ENCODE measurements around the gene SLIT3.

SLIT3 gene

DNA sequence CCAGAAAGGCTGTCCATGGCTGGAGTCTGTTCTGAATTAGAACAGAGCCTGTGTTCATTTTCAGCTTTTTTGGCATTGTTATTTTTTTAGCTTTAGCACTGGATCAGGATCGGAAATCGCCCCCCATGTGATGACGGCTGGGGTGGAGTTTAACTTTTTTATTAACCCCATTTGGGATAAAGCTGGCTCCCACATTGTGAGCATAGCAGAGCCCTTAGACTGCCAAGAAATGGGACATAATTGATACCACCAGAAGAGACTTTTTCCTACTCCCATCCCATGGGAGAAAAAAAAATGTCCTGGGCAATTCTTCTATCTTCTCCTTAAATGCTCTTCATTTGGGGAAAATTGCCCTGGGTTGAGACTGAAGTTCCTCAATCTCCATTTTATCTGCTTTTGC is 52.4 kb downstream of the SLIT3 start:
- Histone ChIP-seq H3K27ac (ENCODE audit: low read length) (no peak overlapping the region), H3K4me3 (ENCODE audit: low read length in 2 of 2) (no peak overlapping the region), H3K9me3 (ENCODE audit: control insufficient read depth in 2 of 2, low read length in 2 of 2) (no peaks in the 10 kb centered on the region), H3K9ac (ENCODE audit: low read length in 2 of 2) (no peak overlapping the region), H3K27me3 (ENCODE audit: control insufficient read depth in 1 of 2, insufficient read depth in 2 of 2, low read length in 2 of 2) (no peaks in the 10 kb centered on the region), H3K4me1 (ENCODE audit: control insufficient read depth, insufficient read depth, low read length) (peaks cover 8% of the 10 kb centered on the region), H3K36me3 (ENCODE audit: control insufficient read depth in 2 of 2, insufficient read depth in 2 of 2, low read length in 2 of 2) (peaks cover 4 to 25% of the 10 kb centered on the region in 2 donors)

GRCh38 chr5:169244812-169245211 is 56.1 kb downstream of the SLIT3 start:
- Histone ChIP-seq H3K9me3 (ENCODE audit: control insufficient read depth in 2 of 2, low read length in 2 of 2) (no peaks in the 10 kb centered on the region), H3K4me1 (ENCODE audit: control insufficient read depth, insufficient read depth, low read length) (peaks cover 6% of the 10 kb centered on the region), H3K9ac (ENCODE audit: low read length in 2 of 2) (no peak overlapping the region), H3K36me3 (ENCODE audit: control insufficient read depth in 2 of 2, insufficient read depth in 2 of 2, low read length in 2 of 2) (peaks cover 0 to 16% of the 10 kb centered on the region in 2 donors), H3K27ac (ENCODE audit: low read length) (no peak overlapping the region), H3K27me3 (ENCODE audit: control insufficient read depth in 1 of 2, insufficient read depth in 2 of 2, low read length in 2 of 2) (no peaks in the 10 kb centered on the region), H3K4me3 (ENCODE audit: low read length in 2 of 2) (no peak overlapping the region)

DNA sequence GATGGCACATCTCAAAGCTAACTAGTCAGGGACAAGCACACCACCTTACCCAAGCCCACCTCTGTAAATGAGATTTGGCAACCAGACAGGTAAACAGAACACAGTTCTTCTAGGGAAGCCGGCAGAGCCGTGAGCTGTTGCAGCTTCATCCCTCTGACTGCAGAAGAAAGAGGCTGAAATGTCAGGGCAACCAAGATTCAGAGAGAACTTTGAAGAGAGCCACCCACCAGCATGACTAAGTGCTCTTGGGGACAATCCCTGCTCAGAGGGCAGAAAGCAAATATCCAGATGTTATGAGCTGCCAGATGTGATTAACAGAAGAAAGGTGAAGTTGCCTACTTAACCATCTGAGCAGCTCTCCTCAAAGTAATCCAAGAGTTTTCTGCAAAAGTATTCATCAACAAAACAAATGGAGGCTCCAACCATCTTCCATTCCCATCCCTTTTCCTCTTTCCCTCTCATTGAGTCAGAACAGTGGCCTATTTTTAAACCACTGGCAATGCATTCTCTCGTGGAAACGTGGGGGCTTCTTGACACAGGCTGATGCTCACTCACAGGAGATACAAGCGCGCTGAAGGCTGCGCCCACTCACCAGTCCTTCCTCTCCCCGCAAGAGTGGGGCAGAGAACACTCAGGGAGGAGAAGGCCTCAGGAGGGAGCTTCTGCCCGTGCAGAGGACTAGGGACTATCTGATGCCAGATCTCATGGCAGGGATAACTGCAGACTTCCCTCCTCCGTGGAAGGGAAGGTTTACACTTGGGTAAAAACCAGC is 57.1 kb downstream of the SLIT3 start:
- Histone ChIP-seq H3K36me3 (ENCODE audit: control insufficient read depth in 2 of 2, insufficient read depth in 2 of 2, low read length in 2 of 2) (peaks cover 0 to 14% of the 10 kb centered on the region in 2 donors), H3K9ac (ENCODE audit: low read length in 2 of 2) (no peak overlapping the region), H3K27ac (ENCODE audit: low read length) (no peak overlapping the region), H3K4me1 (ENCODE audit: control insufficient read depth, insufficient read depth, low read length) (peaks cover 6% of the 10 kb centered on the region), H3K4me3 (ENCODE audit: low read length in 2 of 2) (no peak overlapping the region), H3K27me3 (ENCODE audit: control insufficient read depth in 1 of 2, insufficient read depth in 2 of 2, low read length in 2 of 2) (no peaks in the 10 kb centered on the region), H3K9me3 (ENCODE audit: control insufficient read depth in 2 of 2, low read length in 2 of 2) (no peaks in the 10 kb centered on the region)

DNA sequence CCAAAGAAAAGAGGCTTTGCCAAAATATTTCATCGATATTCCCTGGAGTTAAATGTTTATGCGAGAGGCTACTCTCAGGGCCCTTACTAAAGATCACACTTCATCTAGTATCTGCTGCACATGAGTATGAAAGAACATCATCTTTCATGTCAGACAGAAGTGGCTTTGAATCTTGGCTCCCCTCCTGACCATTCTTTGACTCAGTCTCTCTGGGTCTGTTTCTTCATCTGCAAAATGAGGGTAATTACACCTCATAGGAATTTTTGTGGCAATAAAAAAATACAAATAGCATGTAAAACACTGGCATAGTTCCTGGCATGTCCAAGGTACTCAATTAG is 58.1 kb downstream of the SLIT3 start:
- H3K27ac ChIP-seq (ENCODE audit: low read length) = no peak overlapping the region
- H3K4me3 ChIP-seq (ENCODE audit: low read length in 2 of 2) = no peak overlapping the region
- peaks cover 3% of the 10 kb centered on the region for H3K4me1 ChIP-seq (ENCODE audit: control insufficient read depth, insufficient read depth, low read length)
- H3K27me3 ChIP-seq (ENCODE audit: control insufficient read depth in 1 of 2, insufficient read depth in 2 of 2, low read length in 2 of 2) = no peaks in the 10 kb centered on the region
- peaks cover 0 to 11% of the 10 kb centered on the region in 2 donors for H3K36me3 ChIP-seq (ENCODE audit: control insufficient read depth in 2 of 2, insufficient read depth in 2 of 2, low read length in 2 of 2)
- H3K9me3 ChIP-seq (ENCODE audit: control insufficient read depth in 2 of 2, low read length in 2 of 2) = no peaks in the 10 kb centered on the region
- no peak overlapping the region for H3K9ac ChIP-seq (ENCODE audit: low read length in 2 of 2)

DNA sequence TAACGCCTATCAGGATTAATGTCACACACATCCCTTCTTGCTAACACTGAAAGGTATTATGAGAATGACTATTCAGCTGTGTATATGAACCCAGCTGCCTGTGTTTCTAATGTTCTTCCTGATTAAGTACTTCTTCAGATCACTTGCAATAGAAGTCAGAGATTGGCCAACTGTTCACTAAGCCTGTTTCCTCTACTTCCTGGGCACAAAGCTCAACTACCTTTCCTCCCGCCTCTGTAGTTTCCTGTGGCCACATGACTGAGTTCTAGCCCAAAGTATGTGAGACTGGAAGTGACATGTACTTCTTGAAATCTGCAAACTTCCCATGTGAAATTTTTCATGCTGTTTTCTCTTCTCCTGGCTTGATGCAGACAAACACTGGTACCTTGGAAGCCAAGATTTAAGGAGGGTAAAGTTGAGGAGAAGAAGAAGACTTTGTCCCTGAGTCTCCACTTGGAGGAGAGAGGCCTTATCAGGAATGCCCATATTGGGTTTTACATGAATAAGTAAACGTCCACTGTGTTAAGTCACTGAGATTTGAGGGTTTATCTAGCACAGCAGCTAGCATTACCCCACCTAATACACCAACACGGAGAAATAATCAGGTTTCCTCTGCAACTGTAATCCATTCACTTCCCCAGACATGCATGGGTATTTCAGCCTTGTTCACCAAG is 58.6 kb downstream of the SLIT3 start:
- no peak overlapping the region for H3K4me3 ChIP-seq (ENCODE audit: low read length in 2 of 2)
- H3K27me3 ChIP-seq (ENCODE audit: control insufficient read depth in 1 of 2, insufficient read depth in 2 of 2, low read length in 2 of 2) = no peaks in the 10 kb centered on the region
- H3K27ac ChIP-seq (ENCODE audit: low read length) = no peak overlapping the region
- H3K9ac ChIP-seq (ENCODE audit: low read length in 2 of 2) = no peak overlapping the region
- H3K36me3 ChIP-seq (ENCODE audit: control insufficient read depth in 2 of 2, insufficient read depth in 2 of 2, low read length in 2 of 2) = peaks cover 0 to 8% of the 10 kb centered on the region in 2 donors
- H3K9me3 ChIP-seq (ENCODE audit: control insufficient read depth in 2 of 2, low read length in 2 of 2) = no peaks in the 10 kb centered on the region
- H3K4me1 ChIP-seq (ENCODE audit: control insufficient read depth, insufficient read depth, low read length) = peaks cover 3% of the 10 kb centered on the region

GRCh38 chr5:169229342-169229892 is 71.5 kb downstream of the SLIT3 start:
- no peaks in the 10 kb centered on the region for H3K27me3 ChIP-seq (ENCODE audit: control insufficient read depth in 1 of 2, insufficient read depth in 2 of 2, low read length in 2 of 2)
- no peaks in the 10 kb centered on the region for H3K4me1 ChIP-seq (ENCODE audit: control insufficient read depth, insufficient read depth, low read length)
- no peak overlapping the region for H3K9ac ChIP-seq (ENCODE audit: low read length in 2 of 2)
- no peaks in the 10 kb centered on the region for H3K9me3 ChIP-seq (ENCODE audit: control insufficient read depth in 2 of 2, low read length in 2 of 2)
- H3K27ac ChIP-seq (ENCODE audit: low read length) = no peak overlapping the region
- no peaks in the 10 kb centered on the region for H3K36me3 ChIP-seq (ENCODE audit: control insufficient read depth in 2 of 2, insufficient read depth in 2 of 2, low read length in 2 of 2)
- H3K4me3 ChIP-seq (ENCODE audit: low read length in 2 of 2) = no peak overlapping the region

GRCh38 chr5:169226895-169227294 is 74.0 kb downstream of the SLIT3 start:
- H3K27me3 ChIP-seq (ENCODE audit: control insufficient read depth in 1 of 2, insufficient read depth in 2 of 2, low read length in 2 of 2) = no peaks in the 10 kb centered on the region
- H3K4me1 ChIP-seq (ENCODE audit: control insufficient read depth, insufficient read depth, low read length) = peaks cover 4% of the 10 kb centered on the region
- H3K36me3 ChIP-seq (ENCODE audit: control insufficient read depth in 2 of 2, insufficient read depth in 2 of 2, low read length in 2 of 2) = no peaks in the 10 kb centered on the region

DNA sequence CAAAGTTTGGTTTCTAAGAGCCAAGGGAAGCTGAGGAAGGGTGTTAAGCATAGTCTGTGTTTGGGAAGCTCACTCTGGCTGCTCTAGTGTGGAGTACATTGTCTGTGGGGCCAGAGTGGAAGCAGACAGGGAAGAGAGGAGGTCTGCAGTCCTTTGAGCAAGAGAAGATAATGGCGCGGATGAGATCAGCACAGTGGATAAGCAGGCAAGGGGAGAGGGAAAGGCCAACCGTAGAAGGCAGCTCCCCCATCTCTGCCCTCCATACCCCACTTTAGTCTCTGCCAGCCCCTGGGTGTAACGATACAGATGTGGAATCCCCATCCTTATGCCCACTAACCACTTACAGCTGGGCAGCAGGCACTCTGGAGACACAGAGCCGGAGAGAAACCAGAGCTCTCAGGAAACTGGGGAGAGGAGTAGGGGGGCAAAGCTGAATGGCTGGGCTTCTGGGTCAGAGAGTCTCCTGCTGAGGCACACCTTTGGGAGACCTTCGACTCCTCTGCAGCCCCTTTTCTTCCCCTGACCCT is 75.0 kb downstream of the SLIT3 start:
- H3K4me1 ChIP-seq (ENCODE audit: control insufficient read depth, insufficient read depth, low read length) = peaks cover 8% of the 10 kb centered on the region
- no peak overlapping the region for H3K4me3 ChIP-seq (ENCODE audit: low read length in 2 of 2)
- H3K9me3 ChIP-seq (ENCODE audit: control insufficient read depth in 2 of 2, low read length in 2 of 2) = no peaks in the 10 kb centered on the region
- H3K36me3 ChIP-seq (ENCODE audit: control insufficient read depth in 2 of 2, insufficient read depth in 2 of 2, low read length in 2 of 2) = peaks cover 0 to 2% of the 10 kb centered on the region in 2 donors
- H3K27me3 ChIP-seq (ENCODE audit: control insufficient read depth in 1 of 2, insufficient read depth in 2 of 2, low read length in 2 of 2) = no peaks in the 10 kb centered on the region
- no peak overlapping the region for H3K27ac ChIP-seq (ENCODE audit: low read length)
- no peak overlapping the region for H3K9ac ChIP-seq (ENCODE audit: low read length in 2 of 2)

More at GRCh38 chr5:169226895-169227294, 74.0 kb downstream of the SLIT3 start:
- H3K9ac ChIP-seq (ENCODE audit: low read length in 2 of 2) = no peak overlapping the region
- H3K4me3 ChIP-seq (ENCODE audit: low read length in 2 of 2) = no peak overlapping the region
- H3K9me3 ChIP-seq (ENCODE audit: control insufficient read depth in 2 of 2, low read length in 2 of 2) = no peaks in the 10 kb centered on the region
- H3K27ac ChIP-seq (ENCODE audit: low read length) = no peak overlapping the region

GRCh38 chr5:169223595-169223953 is 77.4 kb downstream of the SLIT3 start:
- peaks cover 17% of the 10 kb centered on the region for H3K4me1 ChIP-seq (ENCODE audit: control insufficient read depth, insufficient read depth, low read length)
- H3K4me3 ChIP-seq (ENCODE audit: low read length in 2 of 2) = no peak overlapping the region
- no peak overlapping the region for H3K9ac ChIP-seq (ENCODE audit: low read length in 2 of 2)
- H3K9me3 ChIP-seq (ENCODE audit: control insufficient read depth in 2 of 2, low read length in 2 of 2) = no peaks in the 10 kb centered on the region
- peaks cover 0 to 2% of the 10 kb centered on the region in 2 donors for H3K36me3 ChIP-seq (ENCODE audit: control insufficient read depth in 2 of 2, insufficient read depth in 2 of 2, low read length in 2 of 2)
- no peaks in the 10 kb centered on the region for H3K27me3 ChIP-seq (ENCODE audit: control insufficient read depth in 1 of 2, insufficient read depth in 2 of 2, low read length in 2 of 2)
- no peak overlapping the region for H3K27ac ChIP-seq (ENCODE audit: low read length)

DNA sequence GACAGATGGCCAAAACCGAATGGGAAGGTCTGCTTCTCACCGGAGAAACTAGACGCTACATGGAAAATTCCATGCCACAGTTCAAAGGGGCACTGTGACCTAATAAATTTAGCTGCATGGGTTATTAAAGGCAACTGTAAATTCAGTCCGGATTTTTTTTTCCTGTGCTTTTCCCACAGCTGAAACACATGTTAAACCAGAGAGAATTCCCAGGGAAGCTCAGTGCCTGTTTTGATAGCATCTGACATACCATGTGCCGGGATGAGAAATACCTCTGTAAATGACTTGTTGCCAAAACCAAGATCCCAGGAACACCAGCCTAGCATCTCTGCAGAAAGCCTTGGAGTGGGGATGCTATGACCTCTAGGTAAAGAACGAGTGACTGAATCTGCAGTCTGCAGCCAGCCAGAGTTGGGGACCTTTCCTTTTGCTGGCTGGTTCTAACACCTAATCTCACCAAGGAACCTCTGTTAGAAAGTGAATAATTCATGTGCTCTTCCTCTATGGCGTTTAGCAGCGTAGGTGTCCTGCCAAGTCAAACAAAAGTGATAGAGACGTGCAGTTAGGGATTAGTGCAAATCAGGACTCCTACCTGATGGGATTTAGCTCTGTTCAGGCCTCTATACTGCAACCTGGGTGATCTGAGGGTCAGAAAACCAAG is 77.9 kb downstream of the SLIT3 start:
- Histone ChIP-seq H3K36me3 (ENCODE audit: control insufficient read depth in 2 of 2, insufficient read depth in 2 of 2, low read length in 2 of 2) (peaks cover 0 to 2% of the 10 kb centered on the region in 2 donors), H3K4me3 (ENCODE audit: low read length in 2 of 2) (no peak overlapping the region), H3K9ac (ENCODE audit: low read length in 2 of 2) (no peak overlapping the region), H3K4me1 (ENCODE audit: control insufficient read depth, insufficient read depth, low read length) (peaks cover 17% of the 10 kb centered on the region), H3K27me3 (ENCODE audit: control insufficient read depth in 1 of 2, insufficient read depth in 2 of 2, low read length in 2 of 2) (no peaks in the 10 kb centered on the region), H3K27ac (ENCODE audit: low read length) (no peak overlapping the region), H3K9me3 (ENCODE audit: control insufficient read depth in 2 of 2, low read length in 2 of 2) (no peaks in the 10 kb centered on the region)

All from stomach smooth muscle (tissue), 2 donors.